Mucosa of gallbladder (tissue), 1 donor: ENCODE results near the gene EFNA2. TPM values are rescaled to one million over a fixed set of nuclear protein-coding genes. Genes with fewer than 3 reads are reported as not detected.

Experiments
- DNase-seq: peaks from one replicate; pipeline ENCODE4 v3.0.0-alpha.2; 2020; ENCODE audit warnings: low spot score
- total RNA-seq: library from RNA; stranded (reverse); gene quantifications from one replicate; pipeline ENCODE4 v1.2.1, GENCODE V29; 2021
- donor health status: DM: no; HTN: no; CAD: no.

EFNA2 gene
- total RNA-seq, 1 donor from 2014 or later, result 8.4 TPM

DNA sequence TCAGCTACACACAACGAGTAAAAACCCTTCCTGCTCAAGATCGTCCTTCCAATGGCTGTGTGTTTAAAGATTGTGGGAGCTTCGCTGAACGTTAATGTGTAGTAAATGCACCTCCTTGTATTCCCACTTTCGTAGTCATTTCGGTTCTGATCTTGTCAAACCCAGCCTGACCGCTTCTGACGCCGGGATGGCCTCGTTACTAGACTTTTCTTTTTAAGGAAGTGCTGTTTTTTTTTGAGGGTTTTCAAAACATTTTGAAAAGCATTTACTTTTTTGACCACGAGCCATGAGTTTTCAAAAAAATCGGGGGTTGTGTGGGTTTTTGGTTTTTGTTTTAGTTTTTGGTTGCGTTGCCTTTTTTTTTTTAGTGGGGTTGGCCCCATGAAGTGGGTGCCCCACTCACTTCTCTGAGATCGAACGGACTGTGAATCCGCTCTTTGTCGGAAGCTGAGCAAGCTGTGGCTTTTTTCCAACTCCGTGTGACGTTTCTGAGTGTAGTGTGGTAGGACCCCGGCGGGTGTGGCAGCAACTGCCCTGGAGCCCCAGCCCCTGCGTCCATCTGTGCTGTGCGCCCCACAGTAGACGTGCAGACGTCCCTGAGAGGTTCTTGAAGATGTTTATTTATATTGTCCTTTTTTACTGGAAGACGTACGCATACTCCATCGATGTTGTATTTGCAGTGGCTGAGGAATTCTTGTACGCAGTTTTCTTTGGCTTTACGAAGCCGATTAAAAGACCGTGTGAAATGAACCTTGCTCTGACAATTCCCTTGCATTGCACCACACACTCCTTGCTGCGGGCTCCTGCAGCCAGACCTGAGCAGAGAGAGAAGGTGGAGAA, 13.0 kb upstream of the EFNA2 start:
- DNase-seq, result no peak

GRCh38 chr19:1273263-1274041, 12.2 kb upstream of the EFNA2 start:
- DNase-seq, result no peak

- DNase-seq, result no peak
Observed at GRCh38 chr19:1274081-1274851, 11.4 kb upstream of the EFNA2 start.

DNA sequence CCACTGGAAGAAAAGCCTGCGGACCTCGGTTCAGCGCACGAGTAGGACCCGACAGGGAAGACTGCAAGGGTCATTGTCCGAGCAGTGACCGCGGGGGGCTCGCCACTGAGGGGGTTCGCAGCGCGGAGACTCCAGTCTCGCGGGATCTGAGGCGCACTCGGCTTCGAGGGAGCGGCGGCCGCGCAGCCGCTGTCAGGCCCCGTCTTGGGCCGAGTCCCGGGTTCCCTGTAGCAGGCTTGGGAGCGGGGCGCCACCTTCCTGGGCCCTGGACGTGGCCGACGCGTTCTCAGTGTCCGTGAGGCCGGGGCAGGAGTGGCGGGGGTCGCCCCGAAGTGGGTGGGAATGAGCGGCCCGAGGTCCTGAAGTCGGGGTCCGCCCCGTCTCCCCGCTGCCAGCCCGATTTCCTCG, 10.8 kb upstream of the EFNA2 start:
- DNase-seq, result no peak

DNA sequence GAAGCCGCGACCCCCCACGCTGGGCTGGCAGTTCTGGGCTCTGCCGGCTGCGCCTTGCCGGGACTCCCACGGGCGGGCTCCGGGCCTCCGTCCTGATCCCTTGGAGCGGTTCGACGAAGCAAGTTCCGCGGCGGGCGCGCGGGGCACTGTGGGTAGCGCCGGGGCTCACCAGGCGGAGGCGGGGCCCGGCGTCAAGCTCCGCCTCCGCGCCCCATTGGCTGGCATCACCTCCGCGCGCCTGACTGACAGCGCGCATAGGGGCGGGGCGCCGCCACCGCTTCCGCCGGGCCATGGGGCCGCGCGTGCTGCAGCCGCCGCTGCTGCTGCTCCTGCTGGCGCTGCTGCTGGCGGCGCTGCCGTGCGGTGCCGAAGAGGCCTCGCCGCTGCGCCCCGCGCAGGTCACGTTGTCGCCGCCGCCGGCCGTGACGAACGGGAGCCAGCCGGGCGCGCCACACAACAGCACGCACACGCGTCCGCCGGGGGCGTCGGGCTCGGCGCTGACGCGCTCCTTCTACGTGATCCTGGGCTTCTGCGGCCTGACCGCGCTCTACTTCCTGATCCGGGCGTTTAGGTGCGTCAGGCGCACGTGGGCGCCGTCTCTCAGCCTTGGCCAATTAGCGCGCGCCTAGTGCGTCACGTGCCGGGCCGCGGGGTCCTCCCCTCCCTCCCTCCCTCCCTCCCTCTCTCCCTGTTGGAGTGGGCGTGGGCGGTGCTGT, 10.3 kb upstream of the EFNA2 start, which contains the start of gene FAM174C:
TSS of gene FAM174C (plus strand) at position 271 of the 716 bp plus-strand sequence. CDS start at position 291, 20 bp downstream.
- DNase-seq, result peak; percentile 97

DNA sequence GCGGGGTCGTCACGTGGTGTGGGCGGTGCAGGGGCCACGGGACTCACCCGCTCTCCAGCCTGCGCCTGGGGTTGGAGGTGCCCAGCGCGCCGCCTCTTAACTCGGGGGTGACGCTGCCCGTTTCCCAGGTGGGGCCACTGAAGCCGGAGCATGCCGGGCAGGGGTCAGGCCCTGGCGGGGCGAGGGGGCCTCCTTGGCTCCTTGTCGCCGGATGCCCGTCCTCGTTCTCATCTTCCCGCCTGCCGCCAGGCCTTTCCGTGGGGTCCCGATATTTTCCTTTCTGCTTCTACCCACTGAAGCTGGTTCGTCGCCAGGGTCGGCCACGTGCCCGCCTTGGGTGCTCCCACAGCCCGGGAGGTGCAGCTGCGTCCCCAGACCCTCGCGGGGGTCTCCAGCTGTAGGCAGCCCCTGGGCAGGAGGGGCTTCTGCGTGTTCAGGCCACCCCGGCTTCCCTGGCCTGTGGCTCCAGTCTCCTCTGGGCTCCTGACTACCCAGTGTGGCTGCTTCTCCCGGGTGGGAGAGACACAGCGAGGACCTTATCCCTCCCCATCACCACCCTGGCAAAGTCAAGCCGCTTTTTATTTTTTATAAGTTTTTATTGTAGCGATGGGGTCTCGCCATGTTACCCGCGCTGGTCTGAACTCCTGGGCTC, 9.6 kb upstream of the EFNA2 start:
- DNase-seq, result no peak

DNA sequence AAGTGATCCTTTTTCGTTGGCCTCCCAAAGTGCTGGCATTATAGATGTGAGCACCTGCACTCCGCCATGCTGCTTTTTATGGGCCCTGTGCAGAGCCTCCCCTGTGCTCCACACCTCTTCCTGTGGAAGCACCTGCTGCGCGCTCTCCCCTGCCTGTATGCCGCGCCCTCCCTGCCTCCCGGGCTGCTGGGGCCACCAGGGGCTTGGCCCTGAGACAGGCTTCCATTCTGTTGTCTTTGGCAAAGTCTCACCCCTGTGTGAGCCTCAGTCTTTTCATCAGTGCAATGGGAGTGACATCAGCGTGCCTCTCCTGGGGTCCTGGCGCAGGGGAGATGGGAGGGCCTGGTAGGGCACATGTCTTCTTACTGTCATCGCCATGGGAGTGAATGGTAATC, 9.0 kb upstream of the EFNA2 start:
- DNase-seq, result no peak

- DNase-seq, result no peak
Observed at GRCh38 chr19:1277061-1277460, 8.6 kb upstream of the EFNA2 start.

DNA sequence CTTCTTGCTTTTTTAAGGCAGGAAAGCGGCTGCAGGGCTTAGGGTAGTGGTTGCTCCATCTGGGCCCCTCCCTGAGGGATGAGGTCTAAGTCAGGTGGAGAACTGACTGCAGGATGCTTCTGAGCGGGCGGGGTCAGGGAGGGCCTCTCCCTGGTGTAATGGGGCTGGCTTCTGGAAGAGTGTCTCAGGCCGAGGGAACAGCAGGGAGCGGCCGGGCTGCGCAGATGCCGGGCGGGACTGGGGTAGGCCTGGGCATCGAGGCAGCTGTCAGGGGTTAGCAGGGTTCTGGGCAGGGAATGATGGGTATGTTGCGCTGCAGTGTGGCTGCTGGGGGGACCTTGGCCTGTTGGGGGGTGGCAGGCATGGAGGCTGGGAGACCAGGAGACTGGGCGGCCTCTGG, 7.6 kb upstream of the EFNA2 start:
- no peak for DNase-seq

GRCh38 chr19:1278713-1279660, 6.7 kb upstream of the EFNA2 start:
- DNase-seq, result no peak

DNA sequence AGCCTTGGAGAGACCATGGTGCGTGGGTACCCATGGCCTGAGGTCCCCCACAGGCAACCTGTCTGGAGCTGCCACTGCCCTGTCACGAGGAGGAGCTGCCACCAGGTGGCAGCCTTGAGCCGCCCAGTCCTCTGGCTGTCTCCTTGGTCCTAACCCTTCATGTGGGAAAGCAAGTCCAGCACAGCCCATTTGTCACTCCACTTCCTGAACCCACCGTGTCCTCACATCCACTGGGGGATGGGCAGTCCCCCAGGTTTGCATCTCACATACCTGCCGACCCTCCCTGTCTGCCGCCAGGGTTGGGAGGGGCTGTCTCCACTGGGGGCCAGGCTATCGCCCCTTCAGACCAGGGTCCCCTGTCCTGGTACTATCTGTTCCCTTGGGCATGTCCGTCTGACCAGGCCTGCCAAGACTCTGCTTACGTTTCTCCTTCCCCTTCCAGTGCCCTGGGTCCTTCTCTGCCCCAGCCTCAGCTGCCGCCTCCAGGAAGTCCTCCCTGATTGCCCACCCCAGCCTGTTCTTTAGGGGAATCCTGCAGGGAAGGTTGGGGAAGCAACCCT, 5.8 kb upstream of the EFNA2 start:
- peak; percentile 86 for DNase-seq

DNA sequence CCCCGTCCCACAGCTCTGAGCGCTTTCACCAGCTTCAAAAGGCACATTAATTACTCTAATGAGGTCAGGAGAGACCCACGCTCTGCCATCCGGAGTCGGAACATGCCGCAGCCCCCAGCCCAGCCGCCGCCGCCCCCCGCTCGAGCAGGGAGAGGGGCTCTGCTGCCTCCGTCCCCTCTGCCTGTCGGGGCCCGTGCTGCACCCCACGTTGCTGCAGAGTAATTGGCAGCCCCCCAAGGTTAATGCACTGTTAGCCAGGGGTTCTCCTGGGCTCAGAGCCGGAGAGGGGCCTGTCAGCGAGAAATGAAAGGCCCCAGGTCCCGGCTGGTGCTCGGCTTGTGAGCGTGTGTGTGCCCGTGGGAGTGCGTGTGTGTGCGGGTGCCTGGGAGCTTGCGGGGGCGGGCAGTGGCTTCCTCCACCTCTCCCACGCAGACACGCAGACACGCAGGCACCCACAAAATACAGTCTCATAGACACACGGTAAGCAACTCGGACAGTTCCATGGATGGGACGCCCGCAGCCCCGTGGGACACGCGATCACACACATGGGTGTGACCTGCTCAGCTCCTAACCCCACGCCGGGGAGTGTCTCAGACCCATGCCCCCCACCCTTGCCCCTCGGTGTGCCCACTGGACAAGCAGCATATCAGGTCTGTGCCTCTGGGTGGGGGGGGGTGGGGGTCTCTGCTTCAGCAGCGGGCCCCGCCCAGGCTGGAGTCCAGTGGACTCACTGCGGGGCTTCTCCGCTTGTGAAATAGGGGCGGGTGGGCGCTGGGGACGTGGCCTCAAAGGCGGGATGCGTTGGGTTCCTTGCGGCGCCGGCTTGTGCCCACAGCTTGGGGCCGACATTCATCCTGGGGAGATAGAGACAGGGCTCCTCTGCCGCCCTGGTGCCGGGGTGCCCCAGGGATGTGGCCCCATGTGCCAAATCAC, 4.8 kb upstream of the EFNA2 start:
- DNase-seq, result no peak

GRCh38 chr19:1281569-1282287, 3.9 kb upstream of the EFNA2 start:
- no peak for DNase-seq

DNA sequence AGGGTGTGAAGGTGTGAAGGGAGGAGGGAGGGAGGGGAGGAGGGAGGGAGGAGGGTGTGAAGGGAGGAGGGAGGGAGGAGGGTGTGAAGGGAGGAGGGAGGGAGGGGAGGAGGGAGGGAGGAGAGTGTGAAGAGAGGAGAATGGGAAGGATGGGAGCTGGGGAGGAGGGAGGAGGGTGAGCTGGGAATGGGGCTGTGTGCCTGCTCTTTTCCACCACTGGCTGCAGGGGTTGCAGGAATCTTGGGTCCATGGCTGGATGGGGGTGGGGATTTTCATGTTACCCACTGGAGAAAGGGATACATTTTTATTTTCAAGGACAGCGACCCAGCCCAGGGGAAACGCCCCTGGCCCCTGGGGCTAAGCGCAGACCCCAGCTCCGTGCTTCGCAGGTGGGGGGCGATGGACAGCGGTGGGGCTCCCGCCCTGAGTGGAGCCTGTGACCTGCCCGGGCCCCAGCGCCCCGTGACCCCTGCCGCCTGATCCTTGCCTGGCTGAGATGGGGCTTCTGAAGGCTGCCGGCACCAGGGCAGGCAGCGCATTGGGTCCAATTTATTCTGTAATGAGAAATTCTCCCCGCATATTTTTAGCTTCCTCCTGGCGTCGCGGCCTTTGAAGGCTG, 3.0 kb upstream of the EFNA2 start:
- DNase-seq, result no peak

- DNase-seq, result no peak
Observed at GRCh38 chr19:1283207-1283916, 2.3 kb upstream of the EFNA2 start.

- DNase-seq, result no peak
Observed at GRCh38 chr19:1283917-1284292, 1.8 kb upstream of the EFNA2 start.
